GM12864 (cell line): ENCODE measurements around the gene FGD3.

ENCODE experiments used
- DNase-seq: peaks from one replicate; pipeline ENCODE4 v3.0.0-alpha.2; 2011; ENCODE audit warnings: low read depth
- H3K4me3 ChIP-seq: 2 replicates; pipeline ENCODE4 v1.5.1; 2011; ENCODE audit warnings: mild to moderate bottlenecking, low read depth, low read length, control low read depth
- CTCF ChIP-seq: IDR thresholded peaks from 2 replicates; pipeline ENCODE4 v1.5.1; 2011; ENCODE audit warnings: low read depth, mild to moderate bottlenecking, moderate library complexity, low read length, control low read depth, inconsistent platforms; ENCODE audit errors: missing control alignments

The FGD3 gene

GRCh38 chr9:92977279-92977678, 30.0 kb downstream of the FGD3 start:
- no peak for TF ChIP-seq CTCF
- H3K4me3 ChIP-seq: no peak overlapping the region
- DNase-seq: no peak

- no peak for TF ChIP-seq CTCF
- no peak for DNase-seq
- no peak overlapping the region for H3K4me3 ChIP-seq
Observed at GRCh38 chr9:92978345-92978875, 31.1 kb downstream of the FGD3 start.

GRCh38 chr9:92979283-92980056, 32.1 kb downstream of the FGD3 start:
- H3K4me3 ChIP-seq: no peak overlapping the region
- TF ChIP-seq CTCF: no peak
- DNase-seq: no peak

GRCh38 chr9:92980085-92980745, 32.9 kb downstream of the FGD3 start:
- H3K4me3 ChIP-seq: no peak overlapping the region
- no peak for DNase-seq
- no peak for TF ChIP-seq CTCF

- no peak overlapping the region for H3K4me3 ChIP-seq
- no peak for TF ChIP-seq CTCF
- DNase-seq: no peak
Observed at GRCh38 chr9:92982130-92982529, 34.8 kb downstream of the FGD3 start.

GRCh38 chr9:92983984-92984589, 36.8 kb downstream of the FGD3 start:
- no peak overlapping the region for H3K4me3 ChIP-seq
- no peak for DNase-seq
- TF ChIP-seq CTCF: no peak
